Activated naive CD4-positive, alpha-beta T cell (primary cell): ENCODE data around the gene CNNM1.

ENCODE experiments used
- DNase-seq, 4 experiments: peaks; one replicate each; lab custom pipeline; 2025; lab: John Stamatoyannopoulos, UW

Gene CNNM1

GRCh38 chr10:99374526-99374925 lies 45.4 kb downstream of the CNNM1 start:
- DNase-seq, result no peak

GRCh38 chr10:99374972-99375371 lies 45.8 kb downstream of the CNNM1 start:
- DNase-seq, result no peak

GRCh38 chr10:99375426-99375825 lies 46.3 kb downstream of the CNNM1 start:
- no peak for DNase-seq

- DNase-seq, result no peak
Observed at GRCh38 chr10:99382176-99382575, 53.0 kb downstream of the CNNM1 start.

GRCh38 chr10:99387071-99387470 lies 57.9 kb downstream of the CNNM1 start:
- DNase-seq, result no peak

GRCh38 chr10:99387541-99387940 lies 58.4 kb downstream of the CNNM1 start:
- DNase-seq, result no peak

GRCh38 chr10:99389729-99390480 lies 60.7 kb downstream of the CNNM1 start:
- DNase-seq, result no peak

- DNase-seq, result no peak
Observed at GRCh38 chr10:99391346-99391745, 62.2 kb downstream of the CNNM1 start.

- no peak for DNase-seq
Observed at GRCh38 chr10:99393036-99393435, 63.9 kb downstream of the CNNM1 start.

GRCh38 chr10:99393683-99394082 lies 64.5 kb downstream of the CNNM1 start:
- DNase-seq, result no peak

- DNase-seq, result no peak
Observed at GRCh38 chr10:99394256-99394655, 65.1 kb downstream of the CNNM1 start.

GRCh38 chr10:99394761-99395386 lies 65.7 kb downstream of the CNNM1 start:
- no peak for DNase-seq

- DNase-seq, result no peak
Observed at GRCh38 chr10:99395750-99396445, 66.7 kb downstream of the CNNM1 start.

GRCh38 chr10:99396471-99396870 lies 67.3 kb downstream of the CNNM1 start:
- DNase-seq, result no peak

GRCh38 chr10:99399664-99400063 lies 70.5 kb downstream of the CNNM1 start:
- no peak for DNase-seq

GRCh38 chr10:99403674-99404073 lies 74.5 kb downstream of the CNNM1 start:
- DNase-seq, result no peak

- no peak for DNase-seq
Observed at GRCh38 chr10:99406149-99406548, 77.0 kb downstream of the CNNM1 start.

GRCh38 chr10:99410146-99410545 lies 81.0 kb downstream of the CNNM1 start:
- DNase-seq, result no peak

- no peak for DNase-seq
Observed at GRCh38 chr10:99410876-99411275, 81.7 kb downstream of the CNNM1 start.

GRCh38 chr10:99411546-99411945 lies 82.4 kb downstream of the CNNM1 start:
- no peak for DNase-seq

GRCh38 chr10:99412099-99412498 lies 82.9 kb downstream of the CNNM1 start:
- DNase-seq, result no peak

GRCh38 chr10:99418910-99419624 lies 89.9 kb downstream of the CNNM1 start:
- no peak for DNase-seq

GRCh38 chr10:99419688-99420087 lies 90.5 kb downstream of the CNNM1 start:
- no peak for DNase-seq
